GM19452 (cell line): ENCODE results near the gene MAP1A.
A peak's percentile ranks its signal among the peaks of the same experiment; 100 is the strongest.

Experiments used
- ATAC-seq: cut with Tn5 transposase; IDR thresholded peaks from one replicate; pipeline ENCODE4 v1.9.1; 2021; ENCODE audit not compliant: unreplicated experiment

MAP1A gene

DNA sequence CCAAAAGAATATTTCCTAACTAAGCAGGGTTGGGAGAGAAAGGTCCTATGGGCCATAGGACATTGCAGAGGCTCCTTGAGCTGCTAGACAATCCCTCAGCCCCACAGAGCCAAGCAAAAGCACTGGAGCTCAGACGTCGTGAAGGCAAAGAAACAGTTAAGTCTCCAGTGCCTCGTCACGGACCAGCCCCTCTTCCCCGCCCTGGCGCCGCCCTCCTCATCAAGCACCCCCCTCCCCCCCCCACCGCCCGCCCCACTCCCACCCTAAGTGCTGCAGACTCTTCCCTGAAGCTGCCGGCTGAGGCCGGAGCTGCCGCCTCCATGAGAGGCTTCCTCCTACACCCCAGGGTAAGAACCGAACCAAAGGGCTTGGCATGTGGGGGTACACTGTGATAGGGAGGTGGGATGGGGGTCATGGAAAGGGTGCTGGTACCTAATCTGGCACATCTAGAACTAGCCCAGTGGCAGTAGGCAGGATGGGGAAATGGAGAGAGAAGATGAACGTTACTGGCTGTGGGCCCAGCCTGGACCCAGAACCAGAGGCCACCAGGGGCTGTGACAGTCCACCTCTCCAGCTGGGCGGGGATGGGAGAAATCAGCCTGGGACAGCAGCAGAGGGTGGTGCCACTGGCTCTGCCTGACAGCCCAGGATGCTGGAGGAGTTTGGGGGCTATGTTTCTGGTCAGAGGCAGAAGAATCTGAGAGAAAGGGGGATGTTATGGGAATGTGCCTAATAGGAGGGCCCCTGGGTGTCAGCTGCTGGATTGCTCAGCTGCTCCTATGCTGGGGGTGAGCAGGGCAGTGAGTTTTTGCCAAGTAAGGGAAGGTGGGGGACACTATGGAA is at the start of gene MAP1A:
Gene MAP1A (plus strand): TSS at position 255 of the 843 bp plus-strand sequence. CDS start 3,866 bp downstream, outside the sequence.
- ATAC-seq: no peak

DNA sequence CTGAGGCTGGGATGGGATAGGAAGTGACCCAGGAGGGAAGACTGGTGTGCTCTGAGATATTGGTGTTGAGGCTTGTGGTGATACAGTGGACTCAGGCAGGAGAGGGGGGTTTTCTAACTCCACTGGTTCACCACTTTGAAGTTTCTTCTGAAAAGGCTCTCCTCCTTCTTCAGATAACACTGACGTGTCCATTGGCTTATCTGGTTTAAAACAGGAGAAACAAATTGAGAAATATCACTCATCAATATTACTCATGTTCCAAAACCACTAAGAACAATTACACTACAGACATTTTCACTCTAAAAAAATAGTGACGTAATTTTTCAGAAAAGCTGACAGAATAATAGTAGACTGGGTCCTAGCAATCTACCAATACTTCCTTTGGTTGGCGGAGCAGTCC is 47.5 kb upstream of the MAP1A start:
- ATAC-seq: no peak

DNA sequence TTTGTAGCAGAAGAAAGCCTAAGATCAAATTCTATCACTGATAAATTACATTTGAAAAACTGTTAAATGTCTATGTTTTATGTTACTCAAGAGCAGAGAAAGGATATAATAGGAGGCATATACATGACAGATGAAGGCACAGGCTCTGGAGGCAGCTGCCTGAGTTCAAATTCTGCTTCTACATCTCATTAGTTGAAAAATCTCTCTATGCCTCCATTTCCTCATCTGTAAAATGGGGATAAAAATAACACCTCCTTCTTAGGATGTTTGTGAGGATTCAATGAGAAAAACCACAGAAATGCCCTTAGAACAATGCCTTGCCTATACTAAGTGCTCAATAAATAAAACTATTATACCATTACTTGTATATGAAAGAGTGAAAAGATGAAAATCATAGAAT is 45.4 kb upstream of the MAP1A start:
- no peak for ATAC-seq

DNA sequence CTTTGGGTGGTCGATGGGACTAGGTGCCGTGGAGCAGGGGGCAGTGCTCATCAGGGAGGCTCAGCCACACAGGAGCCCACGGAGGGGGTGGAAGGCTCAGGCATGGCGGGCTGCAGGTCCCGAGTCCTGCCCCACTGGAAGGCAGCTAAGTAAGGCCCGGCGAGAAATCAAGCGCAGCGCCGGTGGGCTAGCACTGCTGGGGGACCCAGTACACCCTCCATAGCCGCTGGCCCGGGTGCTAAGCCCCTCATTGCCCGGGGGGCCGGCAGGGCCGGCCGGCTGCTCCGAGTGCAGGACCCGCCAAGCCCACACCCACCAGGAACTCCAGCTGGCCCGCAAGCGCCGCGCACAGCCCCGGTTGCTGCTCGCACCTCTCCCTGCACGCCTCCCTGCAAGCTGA is 43.5 kb upstream of the MAP1A start:
- ATAC-seq: no peak

DNA sequence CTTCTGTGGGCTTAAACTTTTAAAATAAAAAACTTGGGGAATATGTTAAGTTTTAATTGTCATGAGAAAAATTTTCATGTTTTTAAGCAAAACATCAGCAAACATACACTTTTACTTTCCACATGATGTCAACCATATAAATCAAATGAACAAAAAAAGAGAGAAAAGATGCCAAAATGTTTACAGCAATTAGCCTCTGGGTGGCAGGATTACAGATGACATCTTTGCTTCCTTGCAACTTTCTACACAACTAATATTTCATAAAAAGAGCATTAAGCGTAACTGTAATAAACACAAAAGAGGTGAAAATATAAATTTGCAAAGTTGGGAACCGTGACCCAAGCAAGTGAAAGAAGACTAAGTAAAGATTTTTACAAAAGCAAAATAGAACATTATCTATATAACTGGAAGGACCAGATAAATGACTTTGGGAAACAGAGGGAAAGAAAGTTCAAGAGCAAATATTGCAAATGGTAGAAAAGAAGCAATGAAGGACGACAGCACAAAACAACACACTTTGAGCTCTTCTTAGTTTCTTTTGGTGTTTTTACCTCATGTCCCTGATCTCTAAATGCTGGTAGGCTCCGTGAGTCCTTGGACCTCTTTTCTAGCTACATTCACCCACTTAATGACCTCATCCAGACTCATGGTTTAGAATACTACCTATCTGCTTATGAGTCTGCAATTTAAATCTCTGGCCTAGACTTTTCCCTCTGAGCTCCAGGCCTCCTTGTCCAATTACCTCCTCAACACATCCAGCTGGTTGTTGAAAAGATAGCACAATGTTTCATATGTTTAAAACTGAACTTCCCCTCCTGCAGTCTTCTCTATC is 33.9 kb upstream of the MAP1A start:
- no peak for ATAC-seq

DNA sequence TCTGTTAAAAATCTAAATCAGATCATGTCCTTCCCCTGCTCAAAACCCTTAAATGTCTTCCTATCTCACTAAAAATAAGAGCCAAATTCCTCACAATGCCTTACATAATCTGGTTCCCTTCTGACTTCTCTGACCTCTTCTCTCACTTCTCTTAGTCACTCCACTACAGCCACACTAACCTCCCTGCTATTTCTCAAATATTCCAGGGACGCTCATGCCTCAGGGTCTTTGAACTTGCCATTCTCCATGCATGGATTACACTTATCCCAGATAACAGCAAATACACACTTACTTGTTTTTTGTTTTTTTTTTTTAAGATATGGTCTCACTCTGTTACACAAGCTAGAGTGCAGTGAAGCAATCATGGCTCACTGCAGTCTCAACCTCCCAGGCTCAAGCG is 33.0 kb upstream of the MAP1A start:
- no peak for ATAC-seq

DNA sequence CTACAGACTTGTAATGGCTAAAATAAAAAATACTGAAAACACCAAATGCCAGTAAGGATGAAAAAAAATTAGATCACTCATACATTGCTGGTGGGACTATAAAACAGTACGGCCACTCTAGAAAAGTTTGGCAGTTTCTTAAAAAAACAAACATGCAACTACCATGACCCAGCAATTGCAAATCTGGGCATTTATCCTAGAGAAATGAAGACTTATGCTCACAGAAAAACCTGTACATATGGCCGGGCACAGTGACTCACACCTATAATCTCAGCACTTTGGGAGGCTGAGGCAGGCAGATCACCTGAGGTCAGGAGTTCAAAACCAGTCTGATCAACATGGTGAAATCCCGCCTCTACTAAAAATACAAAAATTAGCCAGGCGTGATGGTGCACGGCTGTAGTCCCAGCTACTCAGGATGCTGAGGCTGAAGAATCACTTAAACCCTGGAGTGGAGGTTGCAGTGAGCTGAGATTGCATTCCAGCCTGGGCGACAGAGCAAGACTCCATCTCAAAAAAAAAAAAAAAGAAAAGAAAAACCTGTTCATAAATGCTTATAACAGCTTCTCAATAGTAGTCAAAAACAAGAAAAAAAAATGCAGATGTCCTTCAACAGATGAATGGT is 30.0 kb upstream of the MAP1A start:
- ATAC-seq: no peak

DNA sequence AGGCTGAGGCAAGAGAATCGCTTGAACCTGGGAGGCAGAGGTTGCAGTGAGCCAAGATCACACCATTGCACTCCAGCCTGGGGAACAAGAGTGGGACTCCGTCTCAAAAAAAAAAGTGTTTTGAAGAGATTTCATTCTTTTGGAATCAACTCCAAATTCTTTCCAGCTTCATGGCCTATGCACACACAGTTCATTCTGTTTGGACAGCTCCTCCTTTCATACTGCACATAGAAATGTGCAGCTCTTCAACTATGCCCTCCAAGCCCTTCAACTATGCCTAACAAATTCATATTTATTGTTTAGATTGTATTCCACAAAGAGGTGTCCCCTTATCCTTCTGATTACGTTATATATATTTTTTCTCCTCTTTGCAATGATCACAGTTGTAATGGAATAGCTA is 28.6 kb upstream of the MAP1A start:
- no peak for ATAC-seq

DNA sequence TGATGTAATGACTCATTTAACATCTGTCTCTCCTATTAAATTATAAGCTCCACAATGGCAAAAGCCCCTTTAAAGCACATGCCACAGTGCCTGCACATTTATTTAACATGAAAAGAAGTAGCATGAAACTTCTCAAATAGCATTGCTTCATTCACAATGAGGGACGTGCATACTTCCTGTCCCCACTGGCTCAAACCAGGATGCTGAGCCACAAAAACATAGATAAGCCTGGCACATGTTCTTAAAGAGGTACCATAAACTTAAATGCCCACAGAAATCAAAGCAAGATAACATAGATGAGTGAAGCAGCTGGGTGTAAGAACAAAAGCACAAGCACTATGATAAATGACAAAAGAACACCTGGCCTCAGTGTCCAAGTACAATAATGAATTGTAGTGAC is 28.2 kb upstream of the MAP1A start:
- no peak for ATAC-seq

DNA sequence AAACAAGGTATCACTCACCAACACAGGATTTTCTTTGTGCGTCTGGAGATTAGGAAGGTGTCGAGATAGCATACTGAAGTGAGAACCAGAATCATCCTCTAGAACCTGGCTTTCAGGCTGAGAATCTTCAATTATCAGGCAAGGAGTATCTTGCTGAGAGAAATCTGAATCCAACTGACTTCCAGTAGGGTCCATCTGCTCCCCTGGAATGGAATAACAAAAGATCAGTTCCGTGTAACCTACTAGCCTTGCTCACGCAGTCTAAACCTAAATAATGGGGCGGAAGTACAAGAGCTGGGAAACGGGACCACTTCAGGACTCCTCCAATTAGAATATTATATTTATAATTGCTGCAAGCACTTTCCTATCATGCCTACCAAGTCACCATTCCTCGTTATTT is 25.1 kb upstream of the MAP1A start:
- ATAC-seq: no peak

DNA sequence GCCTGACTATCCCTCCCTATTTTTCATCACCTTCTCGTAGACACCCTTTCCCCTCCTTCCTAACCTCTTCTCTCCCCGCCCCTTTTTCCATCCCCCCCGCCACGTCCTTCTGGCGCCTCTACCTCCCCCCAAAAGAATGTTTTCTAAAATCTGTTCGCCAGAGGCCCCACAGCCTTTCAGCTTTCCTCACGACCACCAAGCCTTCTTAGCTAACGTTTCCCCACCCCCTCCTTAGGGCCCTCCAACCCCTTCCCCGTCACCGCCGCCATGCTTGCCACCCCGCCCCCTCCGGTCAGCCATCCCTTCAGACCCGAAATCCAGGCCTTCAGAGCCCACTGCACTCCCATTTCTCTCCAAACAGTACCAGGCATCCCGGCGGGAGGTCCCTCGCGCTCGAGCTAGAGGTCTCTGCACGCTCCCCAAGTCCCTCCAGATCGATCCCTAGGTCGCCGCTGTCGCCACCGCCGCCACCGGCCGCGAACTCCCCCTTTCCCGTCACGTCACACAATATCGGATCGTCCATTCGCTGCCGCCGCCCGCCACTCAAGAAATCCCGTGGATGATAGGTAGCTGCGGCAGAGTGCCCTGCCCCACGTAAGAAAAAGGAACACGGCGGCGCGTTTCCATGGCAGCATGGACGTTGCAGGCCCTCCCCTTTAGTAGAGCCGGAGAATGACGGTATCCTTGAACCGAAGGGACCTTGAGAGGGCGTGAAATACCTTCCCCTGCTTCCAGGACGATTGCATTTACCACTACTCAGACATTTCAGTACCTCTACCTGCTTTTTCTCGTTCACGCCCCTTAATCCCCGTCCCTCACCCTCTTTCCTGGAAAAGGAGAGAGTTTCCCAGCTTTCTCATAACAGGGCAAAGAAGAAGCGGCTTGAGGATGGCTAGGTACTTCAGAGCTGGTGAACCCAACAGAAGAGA is 24.5 kb upstream of the MAP1A start, which contains the start of gene TP53BP1:
Gene TP53BP1 (minus strand): TSS at position 484 of the 929 bp plus-strand sequence. CDS start 113 bp downstream, at position 371.
- peak; percentile 97 for ATAC-seq

DNA sequence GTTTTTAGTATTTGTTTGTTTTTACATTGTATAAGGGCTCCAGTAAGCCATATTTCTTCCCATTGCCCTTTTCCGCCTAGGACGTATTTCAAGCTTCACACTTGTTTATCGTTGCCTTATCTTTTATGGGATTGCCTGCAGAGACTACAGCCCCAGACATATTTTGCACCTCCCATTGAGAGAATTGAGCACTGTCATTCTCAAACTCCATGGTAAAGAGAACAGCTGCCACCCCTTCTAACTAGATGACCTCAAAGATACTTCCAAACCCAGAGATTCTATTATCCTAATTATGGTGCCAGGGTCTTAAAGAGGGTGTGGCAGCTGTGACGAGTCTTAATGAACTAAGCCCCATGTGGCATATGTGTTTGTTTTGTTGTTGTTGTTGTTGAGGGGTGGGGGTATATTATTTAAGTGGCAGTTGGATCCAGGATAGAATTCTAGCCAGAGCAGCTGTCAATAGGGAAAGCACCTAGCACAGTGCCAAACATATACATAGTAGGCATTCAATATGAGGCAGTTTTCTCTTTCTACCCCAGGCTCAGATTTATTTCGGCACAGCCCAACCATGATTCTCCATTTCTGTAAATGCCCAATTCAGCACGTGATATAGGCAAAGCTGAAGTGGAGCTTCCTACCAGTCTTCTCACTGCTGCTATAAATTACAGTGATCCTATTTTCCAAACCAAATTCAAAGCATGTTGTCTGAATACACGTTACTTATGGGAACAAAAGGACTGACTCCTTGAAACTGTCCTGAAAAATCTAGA is 23.5 kb upstream of the MAP1A start:
- ATAC-seq: no peak

DNA sequence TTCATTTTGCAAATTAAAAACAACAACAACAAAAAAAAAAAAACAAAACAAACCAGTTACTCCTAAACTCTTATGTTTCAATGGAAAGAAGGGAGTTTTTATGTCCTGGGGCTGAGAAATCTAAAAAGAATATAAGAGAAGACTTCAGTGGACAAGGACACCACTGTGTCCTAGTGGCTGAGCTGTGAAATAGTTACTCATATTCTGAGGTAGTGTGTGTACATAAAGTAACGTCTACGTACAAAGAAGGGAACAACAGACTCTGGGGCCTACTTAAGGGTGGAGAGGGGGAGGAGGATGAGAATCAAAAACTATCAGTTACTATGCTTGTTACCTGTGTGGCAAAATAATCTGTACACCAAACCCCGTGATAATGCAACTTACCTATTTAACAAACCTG is 18.4 kb upstream of the MAP1A start:
- no peak for ATAC-seq

DNA sequence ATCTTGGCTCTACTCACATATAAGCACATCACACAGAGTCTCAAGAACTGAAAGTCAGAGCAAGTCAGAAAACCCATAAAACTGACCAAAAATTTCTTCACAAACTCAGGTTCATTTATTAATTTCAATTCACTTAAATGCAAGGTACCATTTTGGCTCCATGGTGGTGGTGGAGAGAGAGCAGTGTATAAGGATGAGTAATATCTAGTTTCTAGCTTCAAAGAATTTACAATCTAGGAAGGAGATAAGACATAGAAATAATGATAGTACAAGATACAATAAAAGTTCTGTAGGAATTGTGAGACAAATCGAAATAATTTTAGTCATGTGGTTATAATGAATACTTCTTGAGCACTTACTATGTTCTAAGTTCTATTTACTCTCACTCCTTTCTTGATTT is 17.8 kb upstream of the MAP1A start:
- ATAC-seq: no peak

DNA sequence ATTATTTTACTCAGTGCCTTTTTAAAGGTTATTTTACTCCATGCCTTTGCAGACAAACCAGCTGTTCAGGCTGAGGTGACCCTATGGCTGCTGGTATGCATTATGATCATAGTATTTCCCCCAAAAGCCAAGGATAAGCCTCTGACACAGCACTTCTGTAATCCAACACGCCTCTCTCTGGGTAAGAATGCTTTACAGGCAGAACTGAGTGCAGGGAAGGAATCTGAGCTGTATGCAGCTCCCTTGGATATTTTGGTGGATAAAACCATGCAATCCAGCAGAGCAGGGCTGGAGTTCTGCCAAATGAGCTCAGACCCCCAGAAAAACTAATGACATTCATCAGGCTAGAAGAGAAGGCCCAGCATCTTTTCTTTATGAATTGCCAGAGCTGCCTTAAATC is 11.7 kb upstream of the MAP1A start:
- ATAC-seq: no peak

DNA sequence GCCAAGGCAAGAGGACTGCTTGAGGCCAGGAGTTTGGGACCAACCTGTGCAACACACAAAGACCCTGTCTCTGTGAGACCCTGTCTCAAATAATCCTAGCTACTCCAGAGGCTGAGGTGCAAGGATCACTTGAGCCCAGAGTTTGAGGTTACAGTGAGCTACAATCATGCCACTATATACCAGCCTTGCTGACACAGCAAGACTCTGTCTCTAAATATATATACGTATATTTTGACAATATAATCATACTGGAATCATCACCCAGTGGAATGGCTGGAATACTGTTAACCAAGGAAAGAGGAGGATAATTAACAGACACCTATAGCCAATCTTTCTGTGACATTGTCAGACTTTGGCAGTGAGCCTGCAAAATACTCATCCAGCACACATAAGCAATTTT is 9.0 kb upstream of the MAP1A start:
- no peak for ATAC-seq

DNA sequence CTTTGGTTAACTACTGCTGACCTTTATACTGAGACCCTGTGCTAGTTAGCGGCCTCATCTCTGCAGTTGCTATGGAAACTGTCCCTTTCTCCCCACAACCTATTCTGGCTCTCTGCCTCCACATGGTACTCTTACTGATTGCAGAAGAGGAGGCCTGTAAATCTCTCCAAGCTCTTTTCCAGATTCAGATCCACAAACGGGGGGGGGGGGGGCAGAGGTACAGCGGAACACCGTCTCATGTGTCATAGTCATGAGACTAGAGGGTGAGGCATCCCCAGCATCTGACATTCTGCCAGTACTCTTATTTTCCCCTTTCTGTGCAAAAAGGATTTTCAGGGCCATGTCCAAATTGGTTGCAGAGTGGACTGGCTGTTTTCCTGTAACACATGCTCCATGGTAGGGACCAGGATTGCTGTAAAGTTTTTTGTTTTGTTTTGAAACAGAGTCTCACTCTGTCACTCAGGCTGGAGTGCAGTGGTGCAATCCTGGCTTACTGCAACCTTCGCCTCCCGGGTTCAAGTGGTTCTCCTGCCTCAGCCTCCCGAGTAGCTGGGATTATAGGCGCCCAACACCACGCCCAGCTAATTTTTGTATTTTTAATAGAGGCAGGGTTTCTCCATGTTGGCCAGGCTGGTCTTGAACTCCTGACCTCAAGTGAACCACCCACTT is 8.3 kb upstream of the MAP1A start:
- no peak for ATAC-seq

DNA sequence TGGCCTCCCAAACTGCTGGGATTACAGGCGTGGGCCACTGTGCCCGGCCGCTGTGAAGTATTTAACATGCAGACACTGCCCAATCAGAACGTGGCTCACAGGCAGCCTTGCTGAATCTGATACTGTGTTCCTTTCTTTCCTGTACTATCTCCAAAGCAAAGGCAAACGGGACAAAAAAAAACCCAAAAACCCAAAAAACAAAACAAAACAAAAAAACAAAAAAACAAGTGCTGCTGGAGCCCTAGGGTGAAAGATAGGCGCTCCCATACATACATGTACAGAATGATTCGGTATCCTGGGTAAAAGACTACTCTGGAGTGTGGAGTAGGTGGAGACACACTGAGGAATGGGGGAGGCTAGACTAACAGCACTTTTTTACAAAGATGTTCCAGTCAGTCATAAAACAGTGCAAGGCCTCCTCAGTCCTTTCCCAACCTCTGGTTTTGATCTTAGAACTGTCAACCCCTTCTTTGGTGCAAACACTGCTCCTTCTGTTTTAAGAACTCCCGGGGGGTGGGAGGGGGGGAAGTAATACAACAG is 7.7 kb upstream of the MAP1A start:
- ATAC-seq: no peak
